Measurements from ENCODE around the gene UBFD1.
"Not testable (repeated sequence)": the region's sequence is repeated elsewhere in the genome, so short reads cannot be mapped to it uniquely, and the experiment has no call there.

The UBFD1 gene

GRCh38 chr16:23527961-23528643 lies 29.4 kb upstream of the UBFD1 start:
- no peak for DNase-seq

GRCh38 chr16:23528644-23529310 lies 28.8 kb upstream of the UBFD1 start:
- DNase-seq = no peak

GRCh38 chr16:23530062-23530461 lies 27.5 kb upstream of the UBFD1 start:
- DNase-seq = no peak

- DNase-seq = no peak
These were observed 25.1 kb upstream of the UBFD1 start for GRCh38 chr16:23532448-23532847.

GRCh38 chr16:23534868-23535860 lies 22.4 kb upstream of the UBFD1 start:
- DNase-seq = no peak

DNA sequence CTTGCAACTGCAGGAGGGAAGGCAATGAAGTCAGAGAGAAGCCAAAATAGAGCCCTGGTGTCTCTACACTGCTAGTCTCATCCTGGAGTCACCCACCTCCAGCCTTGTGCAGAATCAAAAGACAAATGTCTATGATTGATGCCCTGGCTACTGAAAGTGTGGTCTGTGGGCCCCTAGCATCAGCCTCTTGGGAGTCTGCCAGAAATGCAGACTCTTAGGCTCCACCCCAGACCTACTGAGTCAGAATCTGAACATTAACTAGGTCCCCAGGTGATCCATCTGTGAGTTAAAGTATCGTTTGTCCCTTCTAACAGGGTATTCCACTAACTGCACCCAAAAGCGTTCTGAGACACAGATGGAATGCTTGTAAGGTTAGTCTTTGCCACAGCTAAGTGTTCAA lies 21.6 kb upstream of the UBFD1 start:
- no peak for DNase-seq

DNA sequence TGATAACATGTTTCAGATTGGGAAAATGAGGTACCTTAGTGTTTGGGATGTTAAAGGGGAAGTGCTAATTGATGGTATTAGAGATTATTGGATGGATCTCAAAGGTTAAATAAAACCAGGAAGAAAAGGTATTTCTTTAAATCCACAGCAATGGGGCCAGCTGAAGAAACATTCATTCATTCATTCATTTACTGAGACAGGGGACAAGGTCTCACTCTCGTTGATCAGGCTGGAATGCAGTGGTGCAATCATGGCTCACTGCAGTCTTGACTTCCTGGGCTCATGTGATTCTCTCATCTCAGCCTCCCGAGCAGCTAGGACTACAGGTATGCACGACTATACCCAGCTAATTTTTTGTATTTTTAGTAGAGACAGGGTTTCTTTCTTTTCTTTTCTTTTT lies 20.1 kb upstream of the UBFD1 start:
- no peak for DNase-seq

DNA sequence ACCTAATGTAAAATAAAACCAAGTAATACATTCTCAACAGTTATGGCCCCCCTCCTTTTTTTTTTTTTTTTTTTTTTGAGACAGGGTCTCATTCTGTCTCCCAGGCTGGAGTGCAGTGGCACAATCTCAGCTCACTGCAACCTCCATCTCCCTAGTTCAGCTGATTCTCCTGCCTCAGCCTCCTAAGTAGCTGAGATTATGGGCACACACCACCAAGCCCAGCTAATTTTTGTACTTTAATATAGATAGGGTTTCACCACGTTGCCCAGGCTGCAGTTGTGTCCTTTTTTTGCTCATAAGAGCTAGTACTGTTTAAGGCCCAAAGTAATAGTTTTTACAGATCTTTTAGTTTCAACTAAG lies 18.6 kb upstream of the UBFD1 start:
- DNase-seq = no peak

GRCh38 chr16:23539984-23540816 lies 17.3 kb upstream of the UBFD1 start:
- DNase-seq = no peak

DNA sequence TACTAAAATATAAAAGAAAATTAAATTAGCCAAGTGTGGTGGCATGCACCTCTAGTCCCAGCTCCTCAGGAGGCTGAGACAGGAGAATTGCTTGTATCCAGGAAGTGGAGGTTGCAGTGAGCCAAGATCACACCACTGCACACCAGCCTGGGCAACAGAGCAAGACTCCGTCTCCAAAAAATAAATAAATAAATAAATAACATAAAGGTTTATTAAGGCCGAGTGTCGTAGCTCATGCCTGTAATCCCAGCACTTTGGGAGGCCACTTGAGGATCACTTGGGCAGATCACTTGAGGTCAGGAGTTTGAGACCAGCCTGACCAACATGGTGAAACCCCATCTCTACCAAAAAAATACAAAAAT lies 16.7 kb upstream of the UBFD1 start:
- not testable (repeated sequence) for DNase-seq

GRCh38 chr16:23544436-23544835 lies 13.1 kb upstream of the UBFD1 start:
- no peak for DNase-seq

DNA sequence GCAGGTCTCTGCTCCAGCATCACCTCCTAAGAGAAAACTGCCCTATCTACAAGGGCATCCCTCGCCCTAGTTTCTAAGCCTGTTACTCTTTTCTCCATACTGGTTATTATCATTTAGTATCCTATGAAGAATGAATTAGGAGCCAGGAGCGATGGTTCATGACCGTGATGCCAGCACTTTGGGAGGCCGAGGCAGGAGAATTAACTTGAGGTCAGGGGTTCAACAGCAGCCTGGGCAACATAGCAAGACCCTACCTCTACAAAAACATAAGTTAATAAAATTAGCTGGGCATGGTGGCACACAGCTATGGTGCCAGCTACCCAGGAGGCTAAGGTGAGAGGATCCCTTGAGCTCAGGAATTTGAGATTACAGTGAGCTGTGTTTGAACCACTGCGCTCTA lies 7.6 kb upstream of the UBFD1 start:
- DNase-seq = no peak

DNA sequence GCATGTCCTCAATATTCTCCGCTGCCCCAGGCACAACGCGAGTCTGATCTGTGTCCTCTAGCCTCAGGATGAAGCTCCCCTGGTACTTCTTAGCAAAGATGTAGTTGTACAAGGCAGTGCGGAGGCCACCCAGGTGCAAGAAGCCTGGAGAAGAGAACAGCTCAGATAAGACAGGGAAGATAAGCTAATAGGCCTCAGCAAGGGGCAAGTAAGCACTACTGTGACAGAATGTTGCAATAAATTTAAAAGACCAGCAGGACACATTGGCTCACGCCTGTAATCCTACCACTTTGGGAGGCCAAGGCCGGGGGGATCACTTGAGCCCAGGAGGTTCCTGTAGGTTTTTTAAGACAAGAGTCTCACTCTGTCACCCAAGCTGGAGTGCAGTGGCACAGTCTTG lies 5.4 kb upstream of the UBFD1 start:
- DNase-seq = no peak

DNA sequence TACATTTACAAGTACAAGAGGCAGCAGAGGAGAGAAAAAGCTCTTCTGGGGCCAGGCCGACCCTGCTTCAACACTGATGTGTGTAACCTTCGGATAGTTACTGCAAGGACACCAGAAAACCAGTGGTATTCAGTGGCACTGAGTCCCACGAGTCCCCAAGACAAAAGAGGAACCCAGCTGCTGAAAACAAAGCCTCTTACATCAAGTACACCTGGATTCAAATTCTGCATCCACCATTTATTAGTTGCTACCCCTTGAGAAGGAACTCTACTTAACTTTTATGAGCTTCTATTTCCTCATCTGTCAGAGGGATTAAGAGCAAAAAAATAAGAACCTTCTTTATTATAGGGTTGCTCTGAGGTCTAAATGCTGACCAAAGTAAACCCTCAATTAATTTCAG lies 3.0 kb upstream of the UBFD1 start:
- no peak for DNase-seq

DNA sequence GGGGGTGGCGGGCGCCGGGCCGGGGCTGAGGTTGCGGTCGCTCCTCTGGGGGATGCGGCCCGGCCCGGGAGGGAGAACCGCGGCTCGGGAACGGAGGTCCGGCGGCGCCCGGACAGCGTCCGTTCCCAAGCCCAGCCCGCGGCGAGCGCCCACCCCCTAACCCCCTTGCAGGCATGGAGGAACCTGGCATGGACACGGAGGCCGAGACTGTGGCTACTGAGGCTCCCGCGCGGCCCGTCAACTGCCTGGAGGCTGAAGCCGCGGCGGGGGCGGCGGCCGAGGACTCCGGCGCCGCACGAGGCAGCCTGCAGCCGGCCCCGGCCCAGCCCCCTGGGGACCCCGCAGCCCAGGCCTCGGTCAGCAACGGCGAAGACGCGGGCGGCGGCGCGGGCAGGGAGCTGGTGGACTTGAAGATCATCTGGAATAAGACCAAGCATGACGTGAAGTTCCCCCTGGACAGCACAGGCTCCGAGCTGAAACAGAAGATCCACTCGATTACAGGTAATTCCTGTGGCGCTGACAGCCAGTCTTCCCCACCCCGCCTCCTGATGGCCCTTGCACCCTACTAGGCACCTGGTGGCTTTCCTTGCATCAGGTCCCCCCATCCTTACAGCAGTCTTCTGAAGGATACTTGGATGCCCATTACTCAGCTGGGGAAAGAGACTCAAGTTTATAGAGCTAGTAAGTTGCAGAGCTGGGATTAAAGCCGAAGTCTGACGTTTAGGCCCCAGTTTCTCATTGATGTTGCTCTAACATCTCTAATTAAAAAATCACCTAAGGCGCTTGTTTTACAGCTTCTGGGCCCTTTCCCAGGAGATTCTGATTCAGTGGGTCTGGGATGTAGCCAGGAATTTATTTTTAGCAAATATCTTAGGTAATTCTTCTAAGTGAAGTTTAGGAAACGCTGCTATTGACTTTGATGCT lies 514 bp downstream of the UBFD1 start:
- DNase-seq = no peak

- DNase-seq = no peak
These were observed 4.1 kb downstream of the UBFD1 start for GRCh38 chr16:23561586-23561985.

GRCh38 chr16:23562505-23562904 lies 5.0 kb downstream of the UBFD1 start:
- DNase-seq = no peak

GRCh38 chr16:23563186-23563585 lies 5.7 kb downstream of the UBFD1 start:
- DNase-seq = no peak

DNA sequence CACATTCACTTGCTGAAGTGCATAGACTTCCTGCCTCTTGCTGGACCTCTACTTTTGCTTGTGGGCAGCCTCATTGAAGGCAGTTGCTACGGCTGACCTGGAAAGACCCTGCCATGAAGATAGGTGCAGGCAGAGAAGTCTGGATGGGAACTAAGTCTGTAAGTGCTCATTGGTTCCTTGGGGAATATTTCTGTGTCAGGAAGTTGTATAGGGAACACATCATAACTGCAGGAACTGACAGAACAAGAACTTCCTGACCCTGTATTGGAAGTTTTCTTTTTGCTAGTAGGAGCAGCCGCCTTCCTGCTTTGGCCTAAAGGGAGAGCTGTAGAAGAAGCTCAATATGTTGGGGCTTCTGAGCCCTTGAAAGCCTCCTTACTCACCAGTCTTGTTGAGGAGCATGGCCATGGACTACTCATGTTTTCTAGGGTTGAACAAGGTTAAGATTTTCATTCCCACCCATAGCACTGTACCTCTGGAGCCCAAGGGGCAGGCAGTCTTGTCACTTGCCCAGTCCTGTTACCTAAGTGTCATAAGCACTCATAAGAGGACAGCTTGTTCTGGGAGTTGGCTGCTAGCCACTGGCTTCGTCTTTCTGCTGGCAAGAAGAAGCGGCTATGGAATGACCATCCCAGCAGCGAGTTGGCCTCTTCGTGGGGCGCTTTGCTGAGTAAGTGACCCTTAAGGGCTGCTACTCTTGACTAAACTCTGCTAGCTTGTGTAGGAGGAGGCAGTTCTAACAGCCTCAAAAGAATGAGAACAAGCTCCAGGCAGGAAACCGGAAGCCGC lies 7.2 kb downstream of the UBFD1 start:
- DNase-seq = no peak

DNA sequence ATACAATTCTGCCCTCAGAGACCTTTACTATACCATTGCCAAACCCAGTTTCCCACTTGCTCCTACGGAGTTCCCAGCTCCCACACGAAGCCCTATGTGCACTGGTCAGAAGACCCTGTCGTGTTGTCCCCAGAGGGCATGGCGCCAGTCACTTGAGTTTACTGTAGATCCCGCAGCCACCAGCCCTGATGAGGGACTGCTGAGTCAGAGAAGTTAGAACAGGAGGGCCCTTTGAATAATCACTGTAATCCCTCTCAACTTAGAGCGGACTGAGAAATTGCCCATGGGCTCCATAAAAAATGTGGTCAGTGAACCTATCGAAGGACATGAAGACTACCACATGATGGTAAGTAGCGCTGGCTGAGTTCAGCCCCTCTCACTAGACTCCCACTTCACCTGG lies 9.2 kb downstream of the UBFD1 start:
- DNase-seq = no peak

DNA sequence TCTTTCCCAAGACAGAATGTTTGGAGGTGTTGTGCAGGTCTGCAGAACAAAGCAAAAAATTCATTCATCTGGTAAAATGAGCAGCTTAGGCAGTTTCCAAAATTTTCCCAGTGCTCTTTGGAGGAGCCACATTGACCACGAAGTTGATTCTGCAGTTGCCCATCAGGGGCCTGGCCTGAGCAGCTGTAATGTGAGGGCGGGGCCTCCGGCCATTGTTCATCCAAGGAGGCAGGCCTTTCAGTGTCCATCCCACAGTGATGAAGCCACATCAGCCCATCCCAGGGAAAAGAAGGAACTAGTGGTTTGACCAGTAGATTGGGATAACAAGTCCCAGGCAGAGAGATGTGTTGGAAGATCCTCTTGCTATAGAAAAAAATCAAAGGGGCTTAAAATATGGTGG lies 10.1 kb downstream of the UBFD1 start:
- DNase-seq = no peak

All from activated T-cell treated with anti-CD3 and anti-CD28 coated beads, Interleukin-2, amount 50 U/mL, for 1 hour (primary cell).